HepG2 (cell line): ENCODE data around the gene ZNF32. TPM values are rescaled to one million over a fixed set of nuclear protein-coding genes. Genes with fewer than 3 reads are reported as not detected.

Experiments used
- AKNA ChIP-seq: sonication (generic); formaldehyde crosslinking; IDR thresholded peaks from 2 replicates; pipeline ENCODE4 v1.4.0; 2020; ENCODE audit warnings: missing genetic modification reagents, borderline replicate concordance
- ATF2 ChIP-seq: sonication (generic); formaldehyde crosslinking; IDR thresholded peaks from 2 replicates; pipeline ENCODE4 v1.4.0; 2020; ENCODE audit warnings: missing genetic modification reagents
- DPF2 ChIP-seq: sonication (generic); formaldehyde crosslinking; IDR thresholded peaks from 2 replicates; pipeline ENCODE4 v1.4.0; 2020; ENCODE audit warnings: mild to moderate bottlenecking, low read depth, missing genetic modification reagents, borderline replicate concordance
- FOXJ3 ChIP-seq: sonication (generic); formaldehyde crosslinking; IDR thresholded peaks from 2 replicates; pipeline ENCODE4 v1.4.0; 2020; ENCODE audit warnings: missing genetic modification reagents, mild to moderate bottlenecking, borderline replicate concordance
- KDM6A ChIP-seq: IDR thresholded peaks from 2 replicates; pipeline ENCODE4 v1.6.1; 2016; ENCODE audit warnings: low read depth
- LBX2 ChIP-seq: sonication (generic); formaldehyde crosslinking; IDR thresholded peaks from 2 replicates; pipeline ENCODE4 v1.5.0; 2020; ENCODE audit warnings: missing genetic modification reagents, mild to moderate bottlenecking, borderline replicate concordance
- NFKB2 ChIP-seq: sonication (generic); formaldehyde crosslinking; IDR thresholded peaks from 2 replicates; pipeline ENCODE4 v1.4.0; 2020; ENCODE audit warnings: missing genetic modification reagents, borderline replicate concordance
- PRDM15 ChIP-seq: sonication (generic); formaldehyde crosslinking; IDR thresholded peaks from 2 replicates; pipeline ENCODE4 v1.4.0; 2020; ENCODE audit warnings: missing genetic modification reagents
- SP2 ChIP-seq: sonication (generic); formaldehyde crosslinking; IDR thresholded peaks from 2 replicates; pipeline ENCODE4 v1.5.1; 2020; ENCODE audit warnings: mild to moderate bottlenecking, missing genetic modification reagents
- ZFP1 ChIP-seq: IDR thresholded peaks from 2 replicates; pipeline ENCODE4 v1.6.1; 2016
- ZNF629 ChIP-seq: sonication (generic); formaldehyde crosslinking; conservative IDR thresholded peaks from 2 replicates; pipeline ENCODE4 v1.5.0; 2020; ENCODE audit warnings: missing genetic modification reagents
- ZNF790 ChIP-seq: sonication (generic); formaldehyde crosslinking; IDR thresholded peaks from 2 replicates; pipeline ENCODE4 v1.8.0; 2022; ENCODE audit warnings: missing genetic modification reagents, mild to moderate bottlenecking, borderline replicate concordance
- ZNF841 ChIP-seq: sonication (generic); formaldehyde crosslinking; IDR thresholded peaks from 2 replicates; pipeline ENCODE4 v1.8.1; 2023; ENCODE audit warnings: missing genetic modification reagents, borderline replicate concordance
- ZUFSP ChIP-seq: sonication (generic); formaldehyde crosslinking; IDR thresholded peaks from 2 replicates; pipeline ENCODE4 v1.9.0; 2021; ENCODE audit warnings: missing genetic modification reagents, mild to moderate bottlenecking, borderline replicate concordance
- polyA plus RNA-seq, 8 experiments: library from polyadenylated mRNA; depleted of rRNA in 3 of 8; stranded (reverse) in 7 of 8; unstranded in 1 of 8; fragments of >200 nt; fragmentation: Illumina TruSeq in 4 of 8; extraction: Trizol in 4 of 8; gene quantifications; 2 replicates each; pipeline versions ENCODE4 v1.2.1 to v1.2.3, GENCODE V29; 2011 to 2016; ENCODE audit warnings: low read depth in 4 of 8, missing spikeins in 1 of 8, mixed read lengths in 1 of 8; ENCODE audit not compliant: insufficient read depth in 1 of 8
- total RNA-seq, 5 experiments: library from RNA; depleted of rRNA; stranded (reverse); fragments of >200 nt; fragmentation: Illumina TruSeq; extraction: Trizol; gene quantifications; 2 replicates each; pipeline ENCODE4 v1.2.3, GENCODE V29; 2016; ENCODE audit warnings: low read depth in 1 of 5

The ZNF32 gene
- total and polyA plus RNA-seq, 2 of the 13 experiments (the other 11 are each of a cell fraction or from before 2014, with no cell fraction given): 12.5 to 16.9 TPM

GRCh38 chr10:43648398-43649184 lies at the start of gene ZNF32 (continued):
- TF ChIP-seq AKNA (CRISPR knock-in tag) (no peak), LBX2 (no peak; the same call in 1 of the 2 replicates), ZNF790 (CRISPR knock-in tag) (peak; percentile 24; the same call in 1 of the 2 replicates), FOXJ3 (CRISPR knock-in tag) (no peak), ZFP1 (no peak), ZNF841 (CRISPR knock-in tag) (no peak), ZNF629 (CRISPR knock-in tag) (no peak), ATF2 (CRISPR knock-in tag) (no peak), ZUFSP (CRISPR knock-in tag) (no peak), SP2 (CRISPR knock-in tag) (peak; percentile 43; the same call in 1 of the 2 replicates), PRDM15 (CRISPR knock-in tag) (peak; percentile 8; the same call in 1 of the 2 replicates), DPF2 (CRISPR knock-in tag) (no peak), KDM6A (CRISPR knock-in tag) (no peak), NFKB2 (CRISPR knock-in tag) (peak; percentile 3; the same call in 1 of the 2 replicates)
